H9 (cell line): ENCODE data around the gene MAST4. TPM values are rescaled to one million over a fixed set of nuclear protein-coding genes. Genes with fewer than 3 reads are reported as not detected.
"Not testable (repeated sequence)": the region's sequence is repeated elsewhere in the genome, so short reads cannot be mapped to it uniquely, and the experiment has no call there.

ENCODE experiments used
- DNase-seq: peaks from one replicate; pipeline ENCODE4 v3.0.0-alpha.2; 2017
- H2AFZ ChIP-seq: one replicate; pipeline ENCODE4 v1.6.1; 2013; ENCODE audit warnings: mild to moderate bottlenecking, low read length, control low read depth, moderate library complexity
- H2AK5ac ChIP-seq: 2 replicates; pipeline ENCODE4 v1.6.1; 2013; ENCODE audit warnings: low read length, control low read depth, mixed read lengths; ENCODE audit not compliant: insufficient read length
- H2BK120ac ChIP-seq: one replicate; pipeline ENCODE4 v1.6.1; 2013; ENCODE audit warnings: low read depth, mild to moderate bottlenecking, low read length, control low read depth, inconsistent platforms; ENCODE audit not compliant: poor library complexity, severe bottlenecking
- H2BK12ac ChIP-seq: 2 replicates; pipeline ENCODE4 v1.6.1; 2013; ENCODE audit warnings: low read length, control low read depth, mixed read lengths, low read depth; ENCODE audit not compliant: insufficient read length
- H2BK15ac ChIP-seq: 2 replicates; pipeline ENCODE4 v1.6.1; 2013; ENCODE audit warnings: low read depth, low read length, control low read depth
- H2BK20ac ChIP-seq: one replicate; pipeline ENCODE4 v1.6.1; 2013; ENCODE audit warnings: low read depth, mild to moderate bottlenecking, low read length, control low read depth, inconsistent platforms; ENCODE audit not compliant: poor library complexity, severe bottlenecking
- H2BK5ac ChIP-seq: 2 replicates; pipeline ENCODE4 v1.6.1; 2013; ENCODE audit warnings: low read length, control low read depth, mixed read lengths; ENCODE audit not compliant: insufficient read length
- H3K14ac ChIP-seq: 2 replicates; pipeline ENCODE4 v1.6.1; 2013; ENCODE audit warnings: low read length, control low read depth; ENCODE audit not compliant: insufficient read depth
- H3K18ac ChIP-seq: 2 replicates; pipeline ENCODE4 v1.6.1; 2013; ENCODE audit warnings: low read depth, mild to moderate bottlenecking, mixed read lengths, low read length, control low read depth; ENCODE audit not compliant: insufficient read length
- H3K23ac ChIP-seq: 2 replicates; pipeline ENCODE4 v1.6.1; 2013; ENCODE audit warnings: low read length, control low read depth, mixed read lengths, low read depth; ENCODE audit not compliant: insufficient read length
- H3K23me2 ChIP-seq: 2 replicates; pipeline ENCODE4 v1.6.1; 2013; ENCODE audit warnings: low read depth, mild to moderate bottlenecking, mixed read lengths, low read length, control low read depth; ENCODE audit not compliant: insufficient read length, poor library complexity, severe bottlenecking
- H3K27ac ChIP-seq: 2 replicates; pipeline ENCODE4 v1.5.1; 2013; ENCODE audit warnings: low read length, control low read depth, mixed read lengths, low read depth; ENCODE audit not compliant: insufficient read length
- H3K27me3 ChIP-seq: 2 replicates; pipeline ENCODE4 v1.6.1; 2013; ENCODE audit warnings: low read length, control low read depth, inconsistent platforms; ENCODE audit not compliant: insufficient read depth
- H3K4ac ChIP-seq: 2 replicates; pipeline ENCODE4 v1.6.1; 2013; ENCODE audit warnings: low read depth, mild to moderate bottlenecking, control low read depth, inconsistent platforms, low read length, moderate library complexity
- H3K4me1 ChIP-seq: 2 replicates; pipeline ENCODE4 v1.6.1; 2013; ENCODE audit warnings: low read length, control low read depth, inconsistent platforms; ENCODE audit not compliant: insufficient read depth
- H3K4me2 ChIP-seq: 2 replicates; pipeline ENCODE4 v1.6.1; 2013; ENCODE audit warnings: low read length, control low read depth, mixed read lengths; ENCODE audit not compliant: insufficient read length, insufficient read depth
- H3K56ac ChIP-seq: 2 replicates; pipeline ENCODE4 v1.6.1; 2013; ENCODE audit warnings: low read depth, mild to moderate bottlenecking, mixed read lengths, low read length, control low read depth; ENCODE audit not compliant: insufficient read length
- H3K79me1 ChIP-seq: 2 replicates; pipeline ENCODE4 v1.6.1; 2013; ENCODE audit warnings: low read depth, mild to moderate bottlenecking, moderate library complexity, low read length, control low read depth, inconsistent platforms; ENCODE audit not compliant: insufficient read depth, poor library complexity, severe bottlenecking
- H3K79me2 ChIP-seq: 2 replicates; pipeline ENCODE4 v1.6.1; 2013; ENCODE audit warnings: low read length, control low read depth, inconsistent platforms; ENCODE audit not compliant: insufficient read depth
- H3K9ac ChIP-seq: 2 replicates; pipeline ENCODE4 v1.6.1; 2013; ENCODE audit warnings: low read length, control low read depth, mixed read lengths; ENCODE audit not compliant: insufficient read length; ENCODE audit errors: extremely low read depth
- H3K9me3 ChIP-seq: one replicate; pipeline ENCODE4 v1.6.1; 2013; ENCODE audit warnings: low read depth, low read length, inconsistent platforms; ENCODE audit not compliant: control insufficient read depth
- H3T11ph ChIP-seq: one replicate; pipeline ENCODE4 v1.6.1; 2013; ENCODE audit warnings: mild to moderate bottlenecking, low read length, control low read depth, inconsistent platforms
- H4K20me1 ChIP-seq: one replicate; pipeline ENCODE4 v1.6.1; 2013; ENCODE audit not compliant: control insufficient read depth, insufficient read length, insufficient read depth
- H4K5ac ChIP-seq: 2 replicates; pipeline ENCODE4 v1.6.1; 2013; ENCODE audit warnings: low read depth, mild to moderate bottlenecking, mixed read lengths, low read length, control low read depth; ENCODE audit not compliant: insufficient read length
- H4K8ac ChIP-seq: replicated peaks from 2 replicates; pipeline ENCODE4 v1.6.1; 2013; ENCODE audit warnings: low read length, control low read depth, mixed read lengths, low read depth; ENCODE audit not compliant: insufficient read length
- H4K91ac ChIP-seq: 2 replicates; pipeline ENCODE4 v1.6.1; 2013; ENCODE audit warnings: low read depth, mild to moderate bottlenecking, moderate library complexity, mixed read lengths, low read length, control low read depth; ENCODE audit not compliant: insufficient read length
- H3K27ac Mint-ChIP-seq, 3 experiments: 2 replicates in 2 of 3; 3 replicates in 1 of 3; pipeline ENCODE4 v1.8.0; 2020 to 2021; ENCODE audit warnings: mixed read lengths in 3 of 3, mild to moderate bottlenecking in 1 of 3, moderate library complexity in 1 of 3
- H3K27me3 Mint-ChIP-seq: 2 replicates; pipeline ENCODE4 v1.8.0; 2021; ENCODE audit warnings: low read depth, mild to moderate bottlenecking, moderate library complexity, mixed read lengths
- H3K36me3 Mint-ChIP-seq, 3 experiments: 2 replicates in 2 of 3; 3 replicates in 1 of 3; pipeline ENCODE4 v1.8.0; 2020 to 2021; ENCODE audit warnings: low read depth in 3 of 3, mixed read lengths in 3 of 3; ENCODE audit not compliant: insufficient read depth in 1 of 3
- H3K4me1 Mint-ChIP-seq, 2 experiments: 2 replicates each; pipeline ENCODE4 v1.8.0; 2020; ENCODE audit warnings: mixed read lengths in 2 of 2
- H3K4me3 Mint-ChIP-seq, 2 experiments: 2 replicates in 1 of 2; 3 replicates in 1 of 2; pipeline ENCODE4 v1.8.0; 2020 to 2021; ENCODE audit warnings: mild to moderate bottlenecking in 2 of 2, mixed read lengths in 2 of 2, moderate library complexity in 1 of 2
- H3K9me3 Mint-ChIP-seq, 2 experiments: 2 replicates in 1 of 2; 3 replicates in 1 of 2; pipeline ENCODE4 v1.8.0; 2020; ENCODE audit warnings: mild to moderate bottlenecking in 2 of 2, mixed read lengths in 2 of 2, moderate library complexity in 1 of 2
- WGBS: extraction: QIAGEN DNeasy Blood & Tissue Kit; methylation state at CpG from one replicate; pipeline ENCODE4 v1.1.7; 2013; ENCODE audit warnings: missing lambda C conversion rate, low lambda C conversion rate, mixed read lengths; ENCODE audit not compliant: insufficient read length; ENCODE audit errors: extremely low coverage; 5-methylcytosine and 5-hydroxymethylcytosine counted together
- total RNA-seq: library from RNA; stranded (reverse); gene quantifications from 2 replicates; pipeline ENCODE4 v1.2.1, GENCODE V29; 2021
- TF ChIP-seq, protein P1 (sequence below): fragments of 200-600 bp; sonication (generic); conservative IDR thresholded peaks from 3 replicates; pipeline ENCODE4 v1.8.0; 2021; ENCODE audit warnings: antibody characterized with exemption, mild to moderate bottlenecking

MAST4 gene
- total RNA-seq, 1 experiment from 2014 or later: 3.7 TPM

DNA sequence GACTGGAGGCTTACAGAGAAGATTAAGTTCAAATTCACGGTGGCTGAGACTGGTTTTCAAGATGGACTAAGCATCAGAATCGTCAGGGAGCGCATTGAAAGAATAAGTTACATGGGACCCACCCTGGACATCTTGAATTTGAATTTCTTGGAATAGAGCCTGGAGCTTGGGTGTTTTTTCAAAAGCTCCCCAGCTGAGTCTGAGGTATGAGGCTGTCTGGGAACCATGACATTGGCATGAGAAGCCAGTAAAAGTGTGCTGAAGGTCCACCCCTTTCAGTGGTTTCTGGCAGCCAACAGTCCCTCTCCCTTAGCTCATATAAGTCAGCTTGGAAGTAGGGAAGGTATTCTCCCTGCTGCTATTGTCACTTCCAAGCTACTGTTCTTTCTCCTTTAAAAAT is 97.8 kb downstream of the MAST4 start:
- H2BK15ac ChIP-seq: no peak overlapping the region
- no peak overlapping the region for H4K91ac ChIP-seq
- no peaks in the 10 kb centered on the region for H3K79me2 ChIP-seq
- H3K14ac ChIP-seq: no peak overlapping the region
- Mint-ChIP-seq H3K36me3 (no peaks in the 10 kb centered on the region), H3K27ac (no peak overlapping the region), H3K4me1 (no peaks in the 10 kb centered on the region), H3K27me3 (peaks cover 69% of the 10 kb centered on the region), H3K9me3 (peaks cover 0 to 1% of the 10 kb centered on the region in 2 experiments; a peak in 2 of 5 replicates), H3K4me3 (no peak overlapping the region)
- H2BK5ac ChIP-seq: no peak overlapping the region
- no peak overlapping the region for H2AFZ ChIP-seq
- H2BK20ac ChIP-seq: no peak overlapping the region
- H3K27ac ChIP-seq: no peak overlapping the region
- H3K18ac ChIP-seq: no peak overlapping the region
- H3K23ac ChIP-seq: no peak overlapping the region
- no peak overlapping the region for H2AK5ac ChIP-seq
- H3K56ac ChIP-seq: no peak overlapping the region
- no peak overlapping the region for H4K8ac ChIP-seq
- no peak overlapping the region for H2BK120ac ChIP-seq
- no peaks in the 10 kb centered on the region; the same call in 1 of the 2 replicates for H3K27me3 ChIP-seq
- H3K4me1 ChIP-seq: no peaks in the 10 kb centered on the region
- no peaks in the 10 kb centered on the region for H3K79me1 ChIP-seq
- no peak for DNase-seq
- no peak overlapping the region for H4K5ac ChIP-seq
- H3K9me3 ChIP-seq: no peaks in the 10 kb centered on the region
- no peak overlapping the region for H2BK12ac ChIP-seq
- H4K20me1 ChIP-seq: peaks cover 3% of the 10 kb centered on the region
- no peak overlapping the region for H3T11ph ChIP-seq
- no peak overlapping the region for H3K4me2 ChIP-seq
- no peaks in the 10 kb centered on the region for H3K23me2 ChIP-seq
- WGBS: no CpG with 5 or more reads among the region's 3 CpGs
- TF ChIP-seq, protein P1, sequence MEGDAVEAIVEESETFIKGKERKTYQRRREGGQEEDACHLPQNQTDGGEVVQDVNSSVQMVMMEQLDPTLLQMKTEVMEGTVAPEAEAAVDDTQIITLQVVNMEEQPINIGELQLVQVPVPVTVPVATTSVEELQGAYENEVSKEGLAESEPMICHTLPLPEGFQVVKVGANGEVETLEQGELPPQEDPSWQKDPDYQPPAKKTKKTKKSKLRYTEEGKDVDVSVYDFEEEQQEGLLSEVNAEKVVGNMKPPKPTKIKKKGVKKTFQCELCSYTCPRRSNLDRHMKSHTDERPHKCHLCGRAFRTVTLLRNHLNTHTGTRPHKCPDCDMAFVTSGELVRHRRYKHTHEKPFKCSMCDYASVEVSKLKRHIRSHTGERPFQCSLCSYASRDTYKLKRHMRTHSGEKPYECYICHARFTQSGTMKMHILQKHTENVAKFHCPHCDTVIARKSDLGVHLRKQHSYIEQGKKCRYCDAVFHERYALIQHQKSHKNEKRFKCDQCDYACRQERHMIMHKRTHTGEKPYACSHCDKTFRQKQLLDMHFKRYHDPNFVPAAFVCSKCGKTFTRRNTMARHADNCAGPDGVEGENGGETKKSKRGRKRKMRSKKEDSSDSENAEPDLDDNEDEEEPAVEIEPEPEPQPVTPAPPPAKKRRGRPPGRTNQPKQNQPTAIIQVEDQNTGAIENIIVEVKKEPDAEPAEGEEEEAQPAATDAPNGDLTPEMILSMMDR: no peak
- no peak overlapping the region for H3K9ac ChIP-seq
- no peak overlapping the region for H3K4ac ChIP-seq

DNA sequence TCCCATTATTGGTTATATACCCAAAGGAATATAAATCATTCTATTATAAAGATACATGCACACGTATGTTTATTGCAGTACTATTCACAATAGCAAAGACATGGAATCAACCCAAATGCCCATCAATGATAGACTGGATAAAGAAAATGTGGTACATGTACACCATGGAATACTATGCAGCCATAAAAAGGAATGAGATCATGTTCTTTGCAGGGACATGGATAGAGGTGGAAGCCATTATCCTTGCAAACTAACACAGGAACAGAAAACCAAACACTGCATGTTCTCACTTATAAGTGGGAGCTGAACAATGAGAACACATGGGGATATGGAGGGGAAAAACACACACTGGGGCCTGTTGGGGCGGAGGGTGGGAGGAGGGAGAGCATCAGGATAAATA is 99.6 kb downstream of the MAST4 start:
- H3K27me3 ChIP-seq, H3K79me2 ChIP-seq, H3K4me3 Mint-ChIP-seq, H3K9ac ChIP-seq, H2BK12ac ChIP-seq, H4K91ac ChIP-seq, H4K8ac ChIP-seq, H2AK5ac ChIP-seq, H2AFZ ChIP-seq, H2BK15ac ChIP-seq, H3K27ac ChIP-seq, H3K4me2 ChIP-seq, H2BK120ac ChIP-seq, H3K27ac Mint-ChIP-seq, H3K9me3 ChIP-seq, H3K23me2 ChIP-seq, H3T11ph ChIP-seq, H3K36me3 Mint-ChIP-seq, DNase-seq, H3K9me3 Mint-ChIP-seq, H2BK5ac ChIP-seq, H3K4me1 ChIP-seq, H3K18ac ChIP-seq, H3K56ac ChIP-seq, H3K14ac ChIP-seq, H3K4ac ChIP-seq, H3K23ac ChIP-seq, H4K5ac ChIP-seq, H2BK20ac ChIP-seq, H3K4me1 Mint-ChIP-seq, H4K20me1 ChIP-seq, H3K79me1 ChIP-seq: not testable (repeated sequence)
- H3K27me3 Mint-ChIP-seq: peaks cover 67% of the 10 kb centered on the region
- no CpG with 5 or more reads among the region's 2 CpGs for WGBS
